22Rv1 (cell line): ENCODE results near the gene CALML3.

Experiments used
- H3K27ac ChIP-seq: fragments of 450-650 bp; 2 replicates; pipeline ENCODE4 v1.5.1; 2017
- CTCF ChIP-seq: fragments of 450-650 bp; IDR thresholded peaks from 2 replicates; pipeline ENCODE4 v1.5.1; 2017; ENCODE audit warnings: mild to moderate bottlenecking
- ZFX ChIP-seq: fragments of 450-650 bp; IDR thresholded peaks from 2 replicates; pipeline ENCODE4 v1.6.1; 2017; ENCODE audit warnings: antibody characterized with exemption, borderline replicate concordance

Gene CALML3

GRCh38 chr10:5565205-5565545, 40.4 kb downstream of the CALML3 start:
- H3K27ac ChIP-seq: no peak overlapping the region
- TF ChIP-seq ZFX: no peak
- no peak for TF ChIP-seq CTCF

- TF ChIP-seq CTCF (no peak), ZFX (no peak)
- peak overlapping the region; percentile 87; the same call in 1 of the 2 replicates for H3K27ac ChIP-seq
These were observed 41.2 kb downstream of the CALML3 start for GRCh38 chr10:5565671-5566581.

- TF ChIP-seq ZFX (no peak), CTCF (no peak)
- peak overlapping the region; percentile 87 for H3K27ac ChIP-seq
These were observed 41.9 kb downstream of the CALML3 start for GRCh38 chr10:5566614-5567013.

GRCh38 chr10:5567477-5567876, 42.7 kb downstream of the CALML3 start:
- TF ChIP-seq CTCF (no peak), ZFX (no peak)
- peak overlapping the region; percentile 87 for H3K27ac ChIP-seq

- no peak for TF ChIP-seq ZFX
- TF ChIP-seq CTCF: no peak
- H3K27ac ChIP-seq: peak overlapping the region; percentile 87
These were observed 44.2 kb downstream of the CALML3 start for GRCh38 chr10:5568984-5569383.

GRCh38 chr10:5569568-5569967, 44.8 kb downstream of the CALML3 start:
- TF ChIP-seq CTCF (no peak), ZFX (no peak)
- H3K27ac ChIP-seq: peak overlapping the region; percentile 87

- peak overlapping the region; percentile 87 for H3K27ac ChIP-seq
- TF ChIP-seq ZFX: no peak
These were observed 45.4 kb downstream of the CALML3 start for GRCh38 chr10:5570007-5570655.
